ENCODE results near the gene STPG4.

The STPG4 gene

GRCh38 chr2:47054036-47054555 is 101.0 kb downstream of the STPG4 start:
- peaks cover 3 to 20% of the 10 kb centered on the region in 2 donors for H3K36me3 ChIP-seq (ENCODE audit: control insufficient read depth in 2 of 2, insufficient read depth in 2 of 2, low read length in 2 of 2)
- no peak overlapping the region for H3K27ac ChIP-seq (ENCODE audit: low read length)
- H3K9ac ChIP-seq (ENCODE audit: low read length in 2 of 2): no peak overlapping the region

GRCh38 chr2:47052847-47053246 is 102.3 kb downstream of the STPG4 start:
- Histone ChIP-seq H3K4me1 (ENCODE audit: control insufficient read depth, insufficient read depth, low read length) (peaks cover 55% of the 10 kb centered on the region), H3K36me3 (ENCODE audit: control insufficient read depth in 2 of 2, insufficient read depth in 2 of 2, low read length in 2 of 2) (peaks cover 7 to 24% of the 10 kb centered on the region in 2 donors), H3K4me3 (ENCODE audit: low read length in 2 of 2) (no peak overlapping the region), H3K27me3 (ENCODE audit: control insufficient read depth in 1 of 2, insufficient read depth in 2 of 2, low read length in 2 of 2) (no peaks in the 10 kb centered on the region), H3K9me3 (ENCODE audit: control insufficient read depth in 2 of 2, low read length in 2 of 2) (no peaks in the 10 kb centered on the region), H3K27ac (ENCODE audit: low read length) (no peak overlapping the region), H3K9ac (ENCODE audit: low read length in 2 of 2) (no peak overlapping the region)

More at GRCh38 chr2:47054036-47054555, 101.0 kb downstream of the STPG4 start:
- Histone ChIP-seq H3K4me3 (ENCODE audit: low read length in 2 of 2) (no peak overlapping the region), H3K9me3 (ENCODE audit: control insufficient read depth in 2 of 2, low read length in 2 of 2) (no peaks in the 10 kb centered on the region), H3K27me3 (ENCODE audit: control insufficient read depth in 1 of 2, insufficient read depth in 2 of 2, low read length in 2 of 2) (no peaks in the 10 kb centered on the region), H3K4me1 (ENCODE audit: control insufficient read depth, insufficient read depth, low read length) (peaks cover 65% of the 10 kb centered on the region)

- H3K9ac ChIP-seq (ENCODE audit: low read length in 2 of 2): no peak overlapping the region
- H3K27me3 ChIP-seq (ENCODE audit: control insufficient read depth in 1 of 2, insufficient read depth in 2 of 2, low read length in 2 of 2): no peaks in the 10 kb centered on the region
- peaks cover 19 to 35% of the 10 kb centered on the region in 2 donors for H3K36me3 ChIP-seq (ENCODE audit: control insufficient read depth in 2 of 2, insufficient read depth in 2 of 2, low read length in 2 of 2)
- H3K4me1 ChIP-seq (ENCODE audit: control insufficient read depth, insufficient read depth, low read length): peaks cover 42% of the 10 kb centered on the region
- no peaks in the 10 kb centered on the region for H3K9me3 ChIP-seq (ENCODE audit: control insufficient read depth in 2 of 2, low read length in 2 of 2)
- no peak overlapping the region for H3K4me3 ChIP-seq (ENCODE audit: low read length in 2 of 2)
- H3K27ac ChIP-seq (ENCODE audit: low read length): peak overlapping the region; percentile 31
Observed at GRCh38 chr2:47051562-47051961, 103.5 kb downstream of the STPG4 start.

- Histone ChIP-seq H3K4me1 (ENCODE audit: control insufficient read depth, insufficient read depth, low read length) (peaks cover 39% of the 10 kb centered on the region), H3K36me3 (ENCODE audit: control insufficient read depth in 2 of 2, insufficient read depth in 2 of 2, low read length in 2 of 2) (peaks cover 21 to 40% of the 10 kb centered on the region in 2 donors), H3K27me3 (ENCODE audit: control insufficient read depth in 1 of 2, insufficient read depth in 2 of 2, low read length in 2 of 2) (no peaks in the 10 kb centered on the region), H3K9ac (ENCODE audit: low read length in 2 of 2) (no peak overlapping the region), H3K27ac (ENCODE audit: low read length) (peak overlapping the region; percentile 67), H3K9me3 (ENCODE audit: control insufficient read depth in 2 of 2, low read length in 2 of 2) (no peaks in the 10 kb centered on the region), H3K4me3 (ENCODE audit: low read length in 2 of 2) (no peak overlapping the region)
Observed at GRCh38 chr2:47050762-47051161, 104.3 kb downstream of the STPG4 start.

DNA sequence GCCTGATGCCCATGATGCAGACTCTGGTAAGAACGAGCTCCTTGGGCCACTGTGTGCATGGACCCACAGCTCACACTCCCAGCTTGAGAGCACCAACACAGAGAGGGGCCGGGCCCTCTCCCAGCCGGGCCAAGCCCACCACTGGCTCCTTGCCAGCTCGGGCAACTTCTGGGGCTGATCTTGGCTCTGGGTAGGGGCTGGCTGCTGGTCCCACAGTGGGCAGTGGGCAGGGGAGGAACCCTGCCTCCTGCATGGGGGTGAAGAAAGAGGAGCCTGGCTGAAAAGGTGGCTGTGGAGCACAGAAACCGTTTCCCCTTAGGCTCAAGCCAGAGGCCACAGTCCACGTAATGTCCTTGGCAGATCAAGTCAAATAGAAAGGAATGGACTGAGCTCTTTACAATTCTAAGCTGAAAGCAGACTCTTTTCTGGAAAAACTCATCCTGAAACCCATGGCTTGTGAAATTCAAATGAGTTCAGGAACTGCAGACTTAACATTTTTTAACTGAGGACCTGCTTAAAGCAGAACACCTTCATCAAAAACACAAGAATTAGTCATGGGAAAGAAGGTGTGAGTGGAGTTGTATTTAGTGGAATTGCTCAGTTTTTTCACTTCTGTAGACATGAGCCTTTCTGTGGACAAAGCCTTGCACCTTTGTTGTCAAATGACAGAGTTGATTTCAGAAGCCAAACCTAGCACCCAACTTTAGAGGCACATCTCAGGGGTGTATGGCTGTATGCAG is 104.9 kb downstream of the STPG4 start:
- peaks cover 21 to 42% of the 10 kb centered on the region in 2 donors for H3K36me3 ChIP-seq (ENCODE audit: control insufficient read depth in 2 of 2, insufficient read depth in 2 of 2, low read length in 2 of 2)
- H3K4me1 ChIP-seq (ENCODE audit: control insufficient read depth, insufficient read depth, low read length): peaks cover 33% of the 10 kb centered on the region
- H3K9ac ChIP-seq (ENCODE audit: low read length in 2 of 2): no peak overlapping the region
- no peaks in the 10 kb centered on the region for H3K27me3 ChIP-seq (ENCODE audit: control insufficient read depth in 1 of 2, insufficient read depth in 2 of 2, low read length in 2 of 2)
- H3K4me3 ChIP-seq (ENCODE audit: low read length in 2 of 2): no peak overlapping the region
- H3K27ac ChIP-seq (ENCODE audit: low read length): peak overlapping the region; percentile 67
- H3K9me3 ChIP-seq (ENCODE audit: control insufficient read depth in 2 of 2, low read length in 2 of 2): no peaks in the 10 kb centered on the region

GRCh38 chr2:47049502-47049901 is 105.6 kb downstream of the STPG4 start:
- Histone ChIP-seq H3K9me3 (ENCODE audit: control insufficient read depth in 2 of 2, low read length in 2 of 2) (no peaks in the 10 kb centered on the region), H3K9ac (ENCODE audit: low read length in 2 of 2) (peak overlapping the region in 1 of 2 donors; percentile 25), H3K27ac (ENCODE audit: low read length) (peak overlapping the region; percentile 67), H3K36me3 (ENCODE audit: control insufficient read depth in 2 of 2, insufficient read depth in 2 of 2, low read length in 2 of 2) (peaks cover 21 to 41% of the 10 kb centered on the region in 2 donors), H3K4me3 (ENCODE audit: low read length in 2 of 2) (no peak overlapping the region), H3K4me1 (ENCODE audit: control insufficient read depth, insufficient read depth, low read length) (peaks cover 33% of the 10 kb centered on the region), H3K27me3 (ENCODE audit: control insufficient read depth in 1 of 2, insufficient read depth in 2 of 2, low read length in 2 of 2) (no peaks in the 10 kb centered on the region)

DNA sequence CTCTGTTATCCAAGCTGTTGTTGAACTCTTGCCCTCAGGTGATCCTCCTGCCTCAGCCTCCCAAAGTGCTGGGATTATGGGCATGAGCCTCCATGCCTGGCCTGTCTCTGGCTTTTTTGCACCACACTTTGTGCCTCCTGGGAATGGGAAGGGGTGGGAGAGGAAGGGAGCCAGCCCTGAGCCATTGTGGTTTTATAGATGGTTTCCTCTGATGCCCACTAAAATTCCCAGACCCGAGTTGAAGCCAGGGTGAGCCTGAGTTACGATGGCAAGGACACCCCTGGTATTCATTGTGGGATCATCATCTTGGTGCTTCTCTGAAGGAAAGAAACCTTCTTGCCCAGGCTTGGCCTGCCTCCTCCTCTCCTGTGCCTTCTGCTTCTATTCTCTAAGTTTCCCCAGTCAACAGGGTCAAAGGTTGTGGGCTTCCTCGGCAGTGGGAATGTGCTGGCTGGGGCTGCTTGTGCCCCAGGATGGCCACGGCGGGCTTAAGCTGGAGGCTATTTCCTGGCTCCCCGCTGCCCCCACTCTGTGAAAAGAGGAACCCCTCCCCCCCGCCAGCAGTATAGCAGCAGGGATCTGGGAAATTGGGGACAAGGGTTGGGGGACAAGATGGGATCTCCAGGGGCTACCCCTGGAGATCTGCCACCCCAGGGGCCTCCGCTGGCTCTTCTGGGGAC is 106.2 kb downstream of the STPG4 start:
- Histone ChIP-seq H3K9me3 (ENCODE audit: control insufficient read depth in 2 of 2, low read length in 2 of 2) (no peaks in the 10 kb centered on the region), H3K4me1 (ENCODE audit: control insufficient read depth, insufficient read depth, low read length) (peaks cover 39% of the 10 kb centered on the region), H3K36me3 (ENCODE audit: control insufficient read depth in 2 of 2, insufficient read depth in 2 of 2, low read length in 2 of 2) (peaks cover 21 to 43% of the 10 kb centered on the region in 2 donors), H3K27ac (ENCODE audit: low read length) (peak overlapping the region; percentile 67), H3K4me3 (ENCODE audit: low read length in 2 of 2) (no peak overlapping the region), H3K27me3 (ENCODE audit: control insufficient read depth in 1 of 2, insufficient read depth in 2 of 2, low read length in 2 of 2) (no peaks in the 10 kb centered on the region), H3K9ac (ENCODE audit: low read length in 2 of 2) (no peak overlapping the region)

DNA sequence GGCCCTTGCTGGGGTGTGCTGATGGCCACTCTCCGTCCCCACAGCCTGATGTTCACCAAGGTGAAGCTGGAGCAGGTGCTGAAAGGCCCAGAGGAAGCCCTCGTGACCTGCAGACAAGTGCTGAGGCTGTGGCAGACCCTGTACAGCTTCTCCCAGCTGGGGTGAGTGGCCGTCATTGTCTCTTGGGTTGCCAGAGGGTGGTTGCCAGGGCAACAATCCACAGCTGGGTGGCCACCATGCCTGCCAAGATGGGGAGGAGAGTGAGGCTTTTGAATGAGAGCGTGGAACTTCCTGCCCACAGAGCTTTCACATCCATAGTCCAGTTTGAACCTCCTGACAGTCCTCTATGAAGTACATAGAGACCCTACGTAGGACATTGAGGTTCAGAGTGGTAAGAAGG is 108.8 kb downstream of the STPG4 start:
- no peak overlapping the region for H3K27ac ChIP-seq (ENCODE audit: low read length)
- no peaks in the 10 kb centered on the region for H3K27me3 ChIP-seq (ENCODE audit: control insufficient read depth in 1 of 2, insufficient read depth in 2 of 2, low read length in 2 of 2)
- H3K9ac ChIP-seq (ENCODE audit: low read length in 2 of 2): no peak overlapping the region
- H3K36me3 ChIP-seq (ENCODE audit: control insufficient read depth in 2 of 2, insufficient read depth in 2 of 2, low read length in 2 of 2): peaks cover 18 to 27% of the 10 kb centered on the region in 2 donors
- no peaks in the 10 kb centered on the region for H3K9me3 ChIP-seq (ENCODE audit: control insufficient read depth in 2 of 2, low read length in 2 of 2)
- H3K4me1 ChIP-seq (ENCODE audit: control insufficient read depth, insufficient read depth, low read length): peaks cover 57% of the 10 kb centered on the region
- no peak overlapping the region for H3K4me3 ChIP-seq (ENCODE audit: low read length in 2 of 2)

- Histone ChIP-seq H3K4me1 (ENCODE audit: control insufficient read depth, insufficient read depth, low read length) (peaks cover 66% of the 10 kb centered on the region), H3K9me3 (ENCODE audit: control insufficient read depth in 2 of 2, low read length in 2 of 2) (no peaks in the 10 kb centered on the region), H3K9ac (ENCODE audit: low read length in 2 of 2) (peak overlapping the region in 1 of 2 donors; percentile 71), H3K4me3 (ENCODE audit: low read length in 2 of 2) (no peak overlapping the region), H3K27ac (ENCODE audit: low read length) (peak overlapping the region; percentile 88), H3K27me3 (ENCODE audit: control insufficient read depth in 1 of 2, insufficient read depth in 2 of 2, low read length in 2 of 2) (no peaks in the 10 kb centered on the region), H3K36me3 (ENCODE audit: control insufficient read depth in 2 of 2, insufficient read depth in 2 of 2, low read length in 2 of 2) (peaks cover 18 to 29% of the 10 kb centered on the region in 2 donors)
Observed at GRCh38 chr2:47043891-47044239, 111.2 kb downstream of the STPG4 start.

DNA sequence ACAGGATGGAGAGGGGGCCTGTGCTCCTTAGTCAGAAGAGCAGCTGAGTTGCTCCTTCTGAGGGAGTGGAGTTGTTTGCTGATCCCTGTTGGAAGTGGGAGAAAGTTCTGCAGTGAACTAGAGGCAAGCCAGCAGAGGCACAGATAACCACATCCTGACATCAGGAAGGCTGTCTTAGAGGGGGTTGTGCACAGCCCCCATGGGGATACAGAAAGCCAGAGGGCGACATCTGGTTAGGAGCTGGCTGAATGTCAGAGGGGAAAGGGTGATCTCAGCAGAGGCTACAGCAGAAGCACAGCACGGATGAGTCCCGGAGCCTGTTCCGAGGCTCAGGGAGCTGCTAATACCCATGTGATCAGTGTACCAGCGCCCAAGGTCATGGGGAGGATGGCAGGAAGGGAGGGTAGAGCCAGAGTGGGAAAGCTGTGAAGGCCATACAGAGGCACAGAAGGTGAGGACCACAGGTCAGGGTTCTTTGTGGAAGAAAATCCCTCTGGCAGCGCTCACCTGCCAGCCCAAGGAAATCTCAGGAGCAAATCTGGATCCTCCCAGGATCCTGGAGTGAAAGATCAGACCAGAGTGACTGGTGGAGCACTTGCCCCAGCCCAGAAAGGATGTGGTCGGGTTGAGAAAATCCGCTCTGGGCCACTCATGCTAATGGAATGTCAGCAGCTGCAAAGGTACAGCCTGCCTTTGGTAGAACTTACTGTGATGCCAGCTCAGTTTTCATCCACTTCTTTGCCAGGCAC is 111.8 kb downstream of the STPG4 start:
- peak overlapping the region; percentile 53 to 71 for H3K9ac ChIP-seq (ENCODE audit: low read length in 2 of 2)
- H3K27me3 ChIP-seq (ENCODE audit: control insufficient read depth in 1 of 2, insufficient read depth in 2 of 2, low read length in 2 of 2): no peaks in the 10 kb centered on the region
- H3K9me3 ChIP-seq (ENCODE audit: control insufficient read depth in 2 of 2, low read length in 2 of 2): no peaks in the 10 kb centered on the region
- H3K4me1 ChIP-seq (ENCODE audit: control insufficient read depth, insufficient read depth, low read length): peaks cover 67% of the 10 kb centered on the region
- peaks cover 18 to 29% of the 10 kb centered on the region in 2 donors for H3K36me3 ChIP-seq (ENCODE audit: control insufficient read depth in 2 of 2, insufficient read depth in 2 of 2, low read length in 2 of 2)
- peak overlapping the region; percentile 39 to 44 for H3K4me3 ChIP-seq (ENCODE audit: low read length in 2 of 2)
- peak overlapping the region; percentile 88 for H3K27ac ChIP-seq (ENCODE audit: low read length)

Measured in stomach smooth muscle (tissue), 2 donors.